Omental fat pad (tissue), 4 donors: ENCODE measurements around the gene VSIG1. TPM values are rescaled to one million over a fixed set of nuclear protein-coding genes. Genes with fewer than 3 reads are reported as not detected.

Experiments
- ATAC-seq: fragments of 150-250 bp; one replicate; pipeline ENCODE4 v1.9.1; 2016; ENCODE audit warnings: mild to moderate bottlenecking, moderate library complexity; ENCODE audit not compliant: low FRiP score
- DNase-seq: peaks from one replicate; pipeline ENCODE4 v3.0.0-alpha.2; 2019; ENCODE audit warnings: low spot score
- CTCF ChIP-seq, 3 donors: fragments of 450-650 bp; IDR thresholded peaks; one replicate each; pipeline ENCODE4 v1.5.1; 2016 to 2017; ENCODE audit warnings: antibody characterized with exemption in 3 of 3, mild to moderate bottlenecking in 3 of 3, moderate library complexity in 2 of 3
- total RNA-seq, 4 donors: library from RNA; depleted of rRNA; stranded (reverse); fragments of >200 nt; gene quantifications; one replicate each; pipeline ENCODE4 v1.1.0, GENCODE V29; 2016

VSIG1 gene
- under 1 TPM in 1 of 4 donors, not detected in 3; 0.19 TPM for total RNA-seq

GRCh38 chrX:108044554-108045256, at the start of gene VSIG1:
TSS of gene VSIG1 (plus strand) at chrX:108045065. CDS start at chrX:108045131, 66 bp downstream.
- DNase-seq (no peak), ATAC-seq (no peak)
- TF ChIP-seq CTCF (IDR thresholded peaks at IDR 0.05), result no peak

- no peak for TF ChIP-seq CTCF (IDR thresholded peaks at IDR 0.05)
- ATAC-seq (no peak), DNase-seq (no peak)
Observed at GRCh38 chrX:107996124-107996523, 48.7 kb upstream of the VSIG1 start.

GRCh38 chrX:108000751-108001150, 44.1 kb upstream of the VSIG1 start:
- DNase-seq (no peak), ATAC-seq (no peak)
- no peak for TF ChIP-seq CTCF (IDR thresholded peaks at IDR 0.05)

- no peak for TF ChIP-seq CTCF (IDR thresholded peaks at IDR 0.05)
- DNase-seq (no peak), ATAC-seq (no peak)
Observed at GRCh38 chrX:108001218-108001814, 43.5 kb upstream of the VSIG1 start.

- ATAC-seq (no peak), DNase-seq (no peak)
- TF ChIP-seq CTCF (IDR thresholded peaks at IDR 0.05), result no peak
Observed at GRCh38 chrX:108018656-108019381, 26.0 kb upstream of the VSIG1 start.

GRCh38 chrX:108019382-108019875, 25.4 kb upstream of the VSIG1 start:
- ATAC-seq, result no peak
- no peak for DNase-seq
- TF ChIP-seq CTCF (IDR thresholded peaks at IDR 0.05), result no peak
